ENCODE measurements around the gene MYO10.
"Not testable (repeated sequence)": the region's sequence is repeated elsewhere in the genome, so short reads cannot be mapped to it uniquely, and the experiment has no call there.

The MYO10 gene

GRCh38 chr5:16844952-16845351 lies 91.1 kb downstream of the MYO10 start:
- in situ Hi-C loops (cut with HindIII; ENCODE audit: low sequenced_read_pairs): no loop called here
- no peak overlapping the region for H3K4me3 ChIP-seq (ENCODE audit: low read depth, low read length)
- TF ChIP-seq CTCF (IDR thresholded peaks at IDR 0.05; ENCODE audit: low read depth, low read length): peak; percentile 12
- no peak for DNase-seq (ENCODE audit: low read depth, low spot score)

GRCh38 chr5:16842896-16843295 lies 93.2 kb downstream of the MYO10 start:
- no peak for DNase-seq (ENCODE audit: low read depth, low spot score)
- in situ Hi-C loops (cut with HindIII; ENCODE audit: low sequenced_read_pairs): no loop called here
- no peak for TF ChIP-seq CTCF (IDR thresholded peaks at IDR 0.05; ENCODE audit: low read depth, low read length)
- no peak overlapping the region for H3K4me3 ChIP-seq (ENCODE audit: low read depth, low read length)

- DNase-seq (ENCODE audit: low read depth, low spot score): no peak
- no peak for TF ChIP-seq CTCF (IDR thresholded peaks at IDR 0.05; ENCODE audit: low read depth, low read length)
- in situ Hi-C loops (cut with HindIII; ENCODE audit: low sequenced_read_pairs): no loop called here
- no peak overlapping the region for H3K4me3 ChIP-seq (ENCODE audit: low read depth, low read length)
These were observed 94.7 kb downstream of the MYO10 start for GRCh38 chr5:16841416-16841815.

- in situ Hi-C loops (cut with HindIII; ENCODE audit: low sequenced_read_pairs): no loop called here
These were observed 98.8 kb downstream of the MYO10 start for GRCh38 chr5:16837305-16837704.

GRCh38 chr5:16834029-16834428 lies 102.1 kb downstream of the MYO10 start:
- no peak overlapping the region for H3K4me3 ChIP-seq (ENCODE audit: low read depth, low read length)
- TF ChIP-seq CTCF (IDR thresholded peaks at IDR 0.05; ENCODE audit: low read depth, low read length): no peak
- no peak for DNase-seq (ENCODE audit: low read depth, low spot score)
- in situ Hi-C loops (cut with HindIII; ENCODE audit: low sequenced_read_pairs): no loop called here

More at GRCh38 chr5:16837305-16837704, 98.8 kb downstream of the MYO10 start:
- no peak for TF ChIP-seq CTCF (IDR thresholded peaks at IDR 0.05; ENCODE audit: low read depth, low read length)
- H3K4me3 ChIP-seq (ENCODE audit: low read depth, low read length): no peak overlapping the region
- no peak for DNase-seq (ENCODE audit: low read depth, low spot score)

- H3K4me3 ChIP-seq (ENCODE audit: low read depth, low read length); DNase-seq (ENCODE audit: low read depth, low spot score); in situ Hi-C loops (cut with HindIII; ENCODE audit: low sequenced_read_pairs): not testable (repeated sequence)
These were observed 104.8 kb downstream of the MYO10 start for GRCh38 chr5:16831326-16831725.

GRCh38 chr5:16827755-16828154 lies 108.3 kb downstream of the MYO10 start:
- in situ Hi-C loops (cut with HindIII; ENCODE audit: low sequenced_read_pairs): no loop called here
- no peak for DNase-seq (ENCODE audit: low read depth, low spot score)
- H3K4me3 ChIP-seq (ENCODE audit: low read depth, low read length): no peak overlapping the region
- TF ChIP-seq CTCF (IDR thresholded peaks at IDR 0.05; ENCODE audit: low read depth, low read length): no peak
